COLO829 (cell line): ENCODE data around the gene LSS.
"Not testable (repeated sequence)": the region's sequence is repeated elsewhere in the genome, so short reads cannot be mapped to it uniquely, and the experiment has no call there.

Experiments used
- DNase-seq: peaks from one replicate; pipeline ENCODE4 v3.0.0; 2012; ENCODE audit warnings: low spot score

The LSS gene

DNA sequence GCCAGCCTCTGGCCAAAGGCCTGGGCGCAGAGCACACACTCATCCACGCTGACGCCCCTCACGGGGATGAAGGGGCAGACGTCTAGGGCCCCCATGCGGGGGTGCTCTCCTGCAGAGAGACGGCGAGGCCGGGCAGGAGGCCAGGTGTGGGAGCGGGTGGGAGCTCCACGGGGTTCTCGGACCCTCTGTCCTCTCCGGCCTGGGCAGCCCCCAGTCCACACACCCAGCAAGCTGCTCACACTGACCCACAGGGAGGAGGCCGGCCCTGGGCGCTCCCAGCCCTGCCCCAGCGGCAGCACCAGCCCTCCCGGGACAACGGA lies 75.7 kb downstream of the LSS start:
- no peak for DNase-seq

DNA sequence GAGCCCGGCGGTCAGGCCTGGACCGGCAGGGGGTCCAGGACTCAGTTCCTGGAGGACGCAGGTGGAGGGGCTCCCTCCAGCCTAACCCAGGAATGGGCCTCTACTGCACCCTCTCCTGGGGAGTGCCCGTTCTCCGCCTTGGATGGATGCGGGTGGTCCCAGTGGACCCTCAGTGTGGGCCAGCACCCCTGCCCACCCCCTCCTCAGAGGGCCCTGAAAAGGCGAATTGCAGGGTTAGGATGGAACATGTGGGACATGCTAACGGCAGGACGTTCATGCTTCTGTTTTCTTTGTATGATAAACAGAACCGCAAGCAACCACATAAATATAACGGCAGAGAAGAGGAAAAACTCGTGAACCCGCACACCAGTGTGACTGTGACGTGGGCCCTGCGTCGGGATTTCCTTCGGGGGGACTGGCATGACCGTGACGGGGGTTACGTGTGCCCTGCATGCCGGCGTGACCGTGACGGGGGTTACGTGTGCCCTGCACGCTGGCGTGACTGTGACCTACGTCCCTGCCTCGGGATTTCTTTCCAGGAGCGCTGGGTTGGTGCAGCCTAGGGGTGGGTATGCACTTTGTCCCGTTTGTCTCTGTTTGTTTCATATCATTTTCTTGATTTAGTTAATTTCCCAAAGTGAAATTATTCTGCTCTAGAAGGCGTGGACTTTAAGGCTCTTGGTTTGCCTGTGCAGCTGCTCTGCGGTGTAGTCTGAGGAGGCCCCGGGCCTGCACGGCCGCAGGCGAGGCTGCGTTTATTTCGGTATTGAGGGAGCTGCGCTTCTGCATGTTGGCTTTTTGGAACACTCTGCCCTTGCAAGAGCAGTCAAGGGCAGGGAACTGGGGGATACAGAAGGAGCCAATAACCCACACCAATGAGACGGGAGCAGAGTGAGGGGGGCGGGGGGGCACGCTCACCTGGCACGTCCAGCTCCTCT lies 76.3 kb downstream of the LSS start:
- DNase-seq, result no peak

DNA sequence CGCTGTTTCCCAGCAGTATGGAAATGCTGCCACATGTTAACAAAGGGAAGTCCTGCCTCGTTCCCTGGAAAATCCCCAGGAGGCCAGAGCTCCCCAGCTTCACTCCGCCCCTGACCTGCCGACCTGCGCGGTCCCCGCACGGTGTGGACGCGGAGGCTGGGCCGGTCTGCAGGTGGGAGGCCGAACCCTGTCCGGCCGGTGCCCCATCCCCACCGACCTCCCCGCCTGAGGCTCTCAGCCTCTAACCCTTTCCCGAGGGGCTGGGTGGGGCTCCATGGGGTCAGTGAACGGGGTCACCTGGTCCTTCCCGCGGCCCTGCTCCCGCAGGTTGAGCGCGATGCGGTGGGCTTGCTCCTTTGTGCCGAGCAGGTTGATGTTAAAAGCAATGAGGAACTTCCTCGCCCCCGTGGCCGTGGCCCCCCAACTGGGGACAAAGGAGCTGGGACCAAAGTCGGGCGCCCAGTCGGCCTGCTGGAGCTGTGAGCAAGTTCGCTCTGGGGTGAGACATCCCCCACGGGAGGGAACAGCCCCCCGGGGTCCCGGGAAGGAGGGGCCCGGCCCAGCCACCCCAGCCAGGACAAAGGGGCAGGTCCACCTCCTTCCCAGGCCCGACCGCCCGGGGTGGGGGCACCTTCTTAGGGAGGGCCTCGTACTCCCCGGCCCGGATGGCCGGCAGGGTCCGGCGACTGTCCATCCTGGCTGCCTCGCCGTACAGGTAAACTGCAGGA lies 77.1 kb downstream of the LSS start:
- no peak for DNase-seq

DNA sequence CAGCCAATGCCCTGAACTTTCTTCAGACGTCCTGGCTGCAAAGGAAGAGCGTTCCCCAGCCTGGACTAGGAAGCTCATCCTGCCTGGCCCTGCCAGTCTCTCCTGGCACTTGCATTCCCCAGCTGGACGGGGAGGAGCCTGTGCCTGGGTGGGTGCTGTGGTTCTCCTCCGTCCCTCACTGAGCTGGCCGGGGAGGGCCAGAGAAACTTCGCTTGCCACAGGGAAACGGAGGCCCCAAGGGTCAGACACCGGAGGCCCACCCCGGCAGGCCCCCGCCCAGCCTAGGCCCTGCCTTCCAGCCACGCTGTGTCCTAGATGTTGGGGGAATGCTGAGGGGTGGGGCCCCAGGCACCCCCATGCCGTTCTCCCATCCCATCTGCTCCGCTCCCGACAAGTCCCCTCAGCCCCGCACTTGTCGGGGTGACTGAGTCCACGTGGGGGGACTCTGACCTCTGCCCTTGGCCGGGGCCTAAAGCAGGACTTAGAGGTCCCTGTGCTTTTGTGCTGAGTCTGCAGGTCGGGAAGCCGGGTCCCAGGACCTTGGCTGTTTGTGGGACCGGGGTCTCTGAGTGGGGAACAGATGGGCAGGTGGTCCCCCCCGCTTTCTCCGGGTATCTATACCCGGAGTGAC lies 78.0 kb downstream of the LSS start:
- no peak for DNase-seq

DNA sequence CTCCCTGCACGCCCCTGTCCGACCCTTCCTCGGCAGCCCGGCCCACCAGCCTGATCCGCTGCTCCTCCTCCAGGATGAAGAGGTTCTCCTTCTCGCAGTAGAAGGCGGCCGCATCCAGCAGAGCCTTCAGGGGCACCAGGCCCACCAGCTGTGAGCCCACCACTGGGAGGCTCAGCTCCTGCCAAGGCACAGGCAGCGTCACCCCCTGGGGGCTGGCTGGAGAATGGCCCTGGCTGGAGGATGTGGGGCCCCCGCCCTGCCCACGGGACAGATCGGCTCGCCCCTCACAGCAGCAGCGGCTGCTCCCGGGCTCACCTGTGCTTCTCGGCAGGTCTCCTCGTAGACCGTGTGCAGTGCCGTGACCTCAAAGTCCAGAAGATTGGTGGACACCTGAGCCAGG lies 78.5 kb downstream of the LSS start:
- DNase-seq, result no peak

DNA sequence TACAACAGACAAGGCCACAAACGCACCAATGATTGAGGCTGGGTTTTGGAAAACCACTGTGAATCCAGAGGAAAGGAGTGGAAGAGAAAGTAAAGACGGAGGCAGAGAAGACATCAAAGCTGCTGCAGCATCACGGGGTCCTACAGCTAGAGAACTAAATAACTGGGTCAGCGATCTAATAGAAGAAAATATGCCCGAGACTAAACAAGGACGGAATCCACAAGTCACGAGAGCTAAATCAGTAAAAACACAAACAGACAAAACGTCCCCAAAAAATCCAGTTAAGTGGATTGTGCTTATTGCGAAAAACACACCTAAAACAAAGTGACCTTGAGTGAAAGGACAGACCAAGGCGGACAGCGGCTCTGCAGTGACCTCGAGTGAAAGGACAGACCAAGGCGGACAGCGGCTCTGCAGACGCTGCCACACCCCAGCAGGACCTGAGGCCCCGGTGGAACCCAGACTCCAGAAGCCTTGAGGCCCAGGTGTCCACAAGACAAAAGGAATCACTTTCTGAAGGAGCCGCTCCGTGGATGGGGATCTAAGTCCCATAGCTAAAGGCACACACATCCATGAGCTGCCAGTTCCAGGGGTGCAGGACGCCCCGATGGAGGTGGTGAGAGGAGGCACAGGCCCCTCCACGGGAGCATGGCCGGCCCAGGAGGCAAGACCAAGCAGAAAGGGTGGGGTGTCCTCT lies 79.2 kb downstream of the LSS start:
- DNase-seq, result no peak

DNA sequence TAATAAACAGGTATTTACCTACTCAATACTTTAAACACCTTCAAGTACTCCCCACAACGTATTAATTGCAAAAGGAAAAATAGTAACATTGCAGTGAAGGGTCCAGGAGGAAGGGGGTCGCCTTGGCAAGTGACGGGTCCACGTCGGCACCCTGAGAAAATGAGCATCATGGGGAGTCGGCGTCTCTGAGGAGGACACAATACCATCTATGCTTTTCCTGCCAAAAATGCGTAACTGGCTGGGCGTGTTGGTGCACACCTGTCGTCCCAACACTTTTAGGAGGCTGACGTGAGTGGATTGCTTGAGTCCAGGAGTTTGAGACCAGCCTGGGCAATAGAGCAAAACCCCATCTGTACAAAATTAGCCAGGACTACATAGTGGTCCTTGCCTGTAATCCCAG lies 80.5 kb downstream of the LSS start:
- no peak for DNase-seq

DNA sequence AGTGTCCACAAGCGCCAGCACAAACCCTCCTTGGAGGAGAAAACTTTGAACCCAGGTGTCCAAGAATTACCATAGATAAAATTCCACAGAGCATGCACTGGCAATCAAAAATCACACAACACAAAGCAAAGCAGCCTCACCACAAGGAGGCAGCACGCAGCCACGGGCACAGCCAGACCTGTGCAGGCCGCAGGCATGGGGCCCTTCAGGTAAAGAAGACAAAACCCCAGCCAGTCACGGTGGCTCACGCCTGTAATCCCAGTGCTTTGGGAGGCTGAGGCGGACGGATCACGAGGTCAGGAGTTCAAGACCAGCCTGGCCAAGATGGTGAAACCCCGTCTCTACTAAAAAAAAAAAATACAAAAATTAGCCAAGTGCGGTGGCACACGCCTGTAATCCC lies 81.1 kb downstream of the LSS start:
- DNase-seq, result peak; percentile 22

DNA sequence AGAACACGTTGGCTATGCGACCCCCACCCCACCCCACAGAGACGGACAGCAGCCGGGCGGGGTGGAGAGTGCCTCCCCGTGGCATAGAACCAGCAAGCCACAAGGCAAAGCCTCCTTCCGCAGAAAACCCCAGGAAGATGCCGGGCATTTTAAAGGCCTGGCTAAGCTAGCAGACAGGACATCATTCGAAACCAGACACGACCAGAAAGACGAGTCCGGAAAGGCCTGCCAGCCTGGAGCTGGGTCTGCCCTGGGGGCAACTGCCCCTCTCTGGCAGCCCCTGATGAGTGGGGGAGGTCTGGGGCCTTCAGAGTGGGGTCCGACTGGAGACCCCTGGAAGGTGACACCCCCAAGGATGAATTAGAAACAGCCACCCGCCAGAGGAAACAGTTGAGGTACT lies 81.7 kb downstream of the LSS start:
- no peak for DNase-seq

DNA sequence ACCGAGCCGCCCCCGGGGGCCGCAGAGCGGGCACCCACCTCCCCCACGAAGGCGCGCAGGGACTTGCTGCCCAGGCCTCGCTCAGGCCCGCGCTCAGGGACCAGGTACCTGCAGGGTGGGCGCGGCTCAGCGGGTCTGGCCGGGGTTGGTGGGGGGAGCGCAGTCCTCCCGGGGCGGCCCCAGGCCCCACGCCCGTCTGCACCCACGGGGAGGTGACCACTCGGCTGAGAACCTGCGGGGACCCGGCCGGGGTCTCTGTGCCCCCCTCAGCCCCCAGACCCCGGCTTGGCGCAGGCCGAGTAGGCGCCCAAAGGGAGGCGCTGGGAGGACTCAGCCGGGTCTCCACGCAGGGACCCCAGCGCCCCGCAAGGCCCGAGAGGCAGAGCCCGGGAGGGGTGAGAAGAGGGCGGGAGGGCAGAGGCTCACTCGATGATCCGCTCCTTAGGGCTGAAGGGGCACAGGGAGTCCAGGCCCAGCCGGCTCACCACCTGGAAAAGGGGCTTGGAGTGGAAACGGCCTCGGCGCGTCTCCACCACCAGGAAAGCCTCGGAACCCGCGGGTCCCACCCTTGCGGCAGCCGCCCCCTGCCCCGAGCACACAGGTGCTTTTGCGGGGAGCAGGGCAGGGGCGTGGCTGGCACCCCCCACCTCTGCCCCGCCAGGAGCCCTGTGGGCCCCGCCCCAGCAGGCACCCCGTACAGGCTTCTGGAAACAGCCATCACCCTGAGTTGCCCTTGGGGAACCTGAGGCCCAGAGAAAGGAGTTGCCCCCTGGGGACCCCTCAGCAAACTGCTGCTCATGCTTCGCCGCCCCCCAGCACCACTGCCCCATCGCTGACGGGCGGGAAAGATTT lies 82.5 kb downstream of the LSS start:
- DNase-seq, result no peak

DNA sequence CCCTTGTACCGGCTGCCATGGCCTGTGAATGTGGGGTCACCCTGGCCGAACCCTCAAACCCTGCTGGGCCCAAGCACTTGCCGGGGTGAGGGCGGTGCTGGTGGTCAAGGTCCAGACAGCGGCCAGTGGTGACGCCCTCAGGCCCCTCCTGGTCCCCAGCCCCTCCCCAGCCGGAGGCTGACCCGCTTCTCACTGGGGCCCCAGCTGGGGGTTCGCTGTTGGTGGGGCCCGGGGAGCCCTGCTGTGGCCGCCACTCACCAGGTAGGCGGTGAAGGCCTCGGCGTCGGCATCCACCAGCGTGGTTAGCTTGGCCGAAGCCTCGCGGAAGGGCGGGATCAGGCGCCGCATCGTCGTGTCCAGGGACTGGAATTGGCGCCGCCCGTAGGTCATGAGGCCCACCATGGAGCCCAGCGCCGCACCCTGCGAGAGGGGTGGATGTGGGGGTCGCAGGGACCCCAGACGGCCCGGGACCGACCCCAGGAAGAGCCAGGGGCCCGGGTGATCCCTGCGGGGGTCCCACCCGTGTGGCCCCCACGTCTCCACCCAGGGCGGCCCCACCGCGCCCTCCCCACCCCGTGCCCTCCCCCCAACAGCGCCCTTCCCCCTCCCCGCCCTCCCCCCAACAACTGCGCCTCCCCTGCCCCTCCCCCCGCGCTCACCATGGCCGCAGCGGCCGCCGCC lies 83.3 kb downstream of the LSS start:
- DNase-seq, result no peak

DNA sequence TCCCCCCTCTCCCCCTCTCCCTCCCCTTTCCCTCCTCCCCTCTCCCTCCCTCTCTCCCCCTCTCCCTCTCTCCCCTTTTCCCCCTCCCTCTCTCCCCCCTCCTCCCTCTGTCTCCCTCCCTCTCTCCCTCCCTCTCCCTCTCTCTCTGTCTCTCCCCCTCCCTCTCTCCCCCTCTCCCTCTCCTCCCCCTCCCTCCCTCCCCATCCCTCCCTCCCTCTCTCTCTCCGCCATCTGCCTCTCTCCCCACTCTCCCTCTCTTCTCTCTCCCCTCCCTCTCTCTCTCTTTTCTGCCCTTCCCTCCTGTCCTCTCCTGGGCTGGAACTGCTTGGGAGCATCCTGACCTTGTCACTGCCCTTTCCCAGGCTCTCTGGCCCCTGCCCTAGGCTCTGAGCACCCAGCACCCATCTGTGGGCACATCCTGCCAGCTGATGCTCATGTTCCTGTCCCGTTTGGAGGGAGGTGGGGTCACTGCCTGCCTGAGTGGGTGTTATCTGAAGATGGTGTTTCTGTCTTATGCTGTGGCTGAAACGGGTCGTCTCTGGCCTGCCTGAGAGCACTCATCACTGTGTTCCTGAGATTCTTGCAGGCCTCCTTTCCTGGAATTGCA lies 84.0 kb downstream of the LSS start:
- no peak for DNase-seq

DNA sequence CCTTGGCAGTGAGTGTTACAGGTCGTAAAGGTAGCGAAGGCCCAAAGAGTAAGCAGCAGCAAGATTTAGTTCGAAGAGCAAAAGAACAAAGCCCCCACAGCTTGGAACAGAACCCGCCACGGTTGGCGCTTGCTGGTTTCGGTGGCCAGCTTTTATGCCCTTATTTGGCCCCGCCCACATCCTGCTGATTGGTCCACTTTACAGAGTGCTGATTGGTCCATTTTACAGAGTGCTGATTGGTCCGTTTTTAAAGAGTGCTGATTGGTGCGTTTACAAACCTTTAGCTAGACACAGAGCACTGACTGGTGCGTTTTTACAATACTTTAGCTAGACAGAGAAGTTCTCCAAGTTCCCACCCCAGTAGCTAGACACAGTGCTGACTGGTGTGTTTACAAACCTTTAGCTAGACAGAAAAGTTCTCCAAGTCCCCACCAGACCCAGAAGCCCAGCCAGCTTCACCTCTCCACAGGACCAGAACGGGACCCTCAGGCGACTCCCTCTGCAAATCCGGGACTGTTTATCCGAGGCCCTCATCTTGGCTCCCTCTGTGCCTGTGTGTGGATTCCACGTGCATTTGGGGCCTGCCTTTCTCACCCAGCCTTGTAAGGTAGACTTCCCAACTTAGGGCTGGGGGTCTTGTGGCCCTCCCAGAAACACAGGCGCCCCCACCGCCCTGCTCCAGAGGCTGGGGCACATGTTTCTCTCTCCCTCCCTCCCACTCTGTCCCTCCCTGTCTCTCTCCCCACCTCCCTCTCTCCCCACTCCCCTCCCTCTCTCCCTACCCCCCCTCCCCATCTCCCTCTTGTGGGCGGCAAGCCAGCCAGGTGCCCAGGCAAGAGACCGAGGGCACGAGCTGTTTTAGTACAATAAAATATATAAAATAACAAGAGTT lies 85.7 kb downstream of the LSS start:
- no peak for DNase-seq

DNA sequence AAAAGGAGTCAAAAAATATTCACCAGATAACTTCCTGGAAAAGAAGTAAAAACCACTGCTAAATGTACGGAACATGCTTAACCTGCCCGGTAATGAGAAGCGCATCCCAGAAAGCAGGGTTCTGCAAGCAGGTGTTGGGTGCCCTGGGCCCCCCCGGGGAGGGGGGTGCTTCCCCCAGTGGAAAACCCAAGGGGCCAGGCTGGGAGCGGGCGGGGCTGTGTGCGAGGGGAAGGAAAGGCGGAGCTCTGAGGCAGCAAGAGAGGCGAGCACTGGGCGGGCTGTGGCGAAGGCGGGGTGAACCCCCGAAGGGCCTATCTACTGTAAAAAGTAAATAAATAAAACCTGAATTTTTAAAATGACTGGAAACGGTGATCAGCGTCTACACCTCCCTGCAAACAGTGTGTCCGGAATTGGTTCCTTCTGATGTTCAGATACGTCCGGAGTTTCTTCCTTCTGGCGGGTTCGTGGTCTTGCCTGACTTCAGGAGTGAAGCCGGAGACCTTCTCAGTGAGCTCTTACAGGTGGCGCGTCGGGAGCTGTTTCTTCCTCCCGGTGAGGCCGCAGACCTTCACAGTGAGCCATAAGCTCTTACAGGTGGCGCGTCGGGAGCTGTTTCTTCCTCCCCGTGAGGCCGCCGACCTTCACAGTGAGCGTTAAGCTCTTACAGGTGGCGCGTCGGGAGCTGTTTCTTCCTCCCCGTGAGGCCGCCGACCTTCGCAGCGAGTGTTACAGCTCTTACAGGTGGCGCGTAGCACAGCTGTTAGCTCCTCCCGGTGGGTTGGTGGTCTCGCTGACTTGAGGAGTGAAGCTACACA lies 86.6 kb downstream of the LSS start:
- DNase-seq, result no peak

DNA sequence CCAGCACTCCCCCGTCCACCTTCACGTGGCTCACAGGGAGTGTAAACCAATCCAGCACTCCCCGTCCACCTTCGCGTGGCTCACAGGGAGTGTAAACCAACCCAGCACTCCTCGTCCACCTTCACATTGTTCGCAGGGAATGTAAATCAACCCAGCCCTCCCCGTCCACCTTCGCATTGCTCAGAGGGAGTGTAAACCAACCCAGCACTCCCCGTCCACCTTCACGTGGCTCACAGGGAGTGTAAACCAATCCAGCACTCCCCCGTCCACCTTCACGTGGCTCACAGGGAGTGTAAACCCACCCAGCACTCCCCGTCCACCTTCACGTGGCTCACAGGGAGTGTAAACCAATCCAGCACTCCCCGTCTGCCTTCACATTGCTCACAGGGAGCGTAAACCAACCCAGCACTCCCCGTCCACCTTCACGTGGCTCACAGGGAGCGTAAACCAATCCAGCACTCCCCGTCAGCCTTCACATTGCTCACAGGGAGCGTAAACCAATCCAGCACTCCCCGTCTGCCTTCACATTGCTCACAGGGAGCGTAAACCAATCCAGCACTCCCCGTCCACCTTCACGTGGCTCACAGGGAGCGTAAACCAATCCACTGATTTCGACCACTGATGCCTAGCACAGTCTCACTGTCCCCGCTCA lies 88.1 kb downstream of the LSS start:
- not testable (repeated sequence) for DNase-seq

DNA sequence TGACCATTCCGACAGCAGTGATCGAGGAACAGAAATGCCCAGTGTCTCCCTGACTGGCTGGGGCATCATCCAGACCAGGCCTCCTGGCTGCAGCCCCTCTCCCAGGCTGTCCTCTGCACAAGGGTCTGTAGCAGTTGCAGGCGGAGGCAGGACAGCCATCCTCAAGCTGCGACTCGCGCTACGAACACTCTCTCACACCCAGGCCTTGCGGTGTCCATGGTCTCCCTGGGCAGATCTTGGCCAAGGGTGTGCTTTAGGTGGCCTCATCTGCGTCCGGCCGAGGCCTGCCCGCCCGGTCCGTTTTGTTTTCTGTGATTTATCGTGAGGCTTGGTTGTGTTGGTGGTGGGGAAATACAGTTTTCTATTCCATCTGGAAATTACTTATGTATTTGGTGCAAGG lies 88.9 kb downstream of the LSS start:
- DNase-seq, result no peak

DNA sequence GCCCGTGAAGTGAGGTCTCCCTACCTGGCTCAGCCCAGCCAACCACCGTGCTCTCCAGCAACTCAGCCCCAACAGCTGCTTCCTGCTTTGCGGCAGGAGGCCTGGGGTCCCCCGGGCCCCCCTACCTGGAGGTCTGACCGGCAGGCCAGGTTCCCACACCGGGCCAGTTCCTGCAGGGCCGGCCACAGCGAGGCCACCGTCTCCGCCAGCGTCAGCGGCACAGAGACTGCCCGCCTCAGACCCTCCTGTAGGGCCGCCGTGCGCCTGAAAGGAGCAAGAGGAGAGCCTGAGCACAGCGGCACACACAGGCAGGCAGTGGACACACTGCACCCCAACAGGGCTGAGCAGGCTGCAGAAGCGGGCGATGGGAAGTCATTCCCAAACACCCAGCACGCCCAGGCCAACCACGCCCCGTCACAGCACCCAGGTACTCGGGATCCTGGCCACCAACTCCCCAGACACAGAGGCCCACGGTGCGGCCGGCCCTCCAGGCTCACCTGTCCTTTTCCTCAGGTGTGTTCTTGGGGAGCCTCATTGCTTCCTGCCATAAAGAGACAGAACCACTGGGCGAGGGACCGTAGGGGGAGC lies 90.1 kb downstream of the LSS start:
- DNase-seq, result no peak
